ENCODE results near the gene LDLRAD4. TPM values are rescaled to one million over a fixed set of nuclear protein-coding genes. Genes with fewer than 3 reads are reported as not detected.

The LDLRAD4 gene
- total and polyA plus RNA-seq, 5 donors from 2014 or later, result 42.4 to 207 (median 49.8) TPM

DNA sequence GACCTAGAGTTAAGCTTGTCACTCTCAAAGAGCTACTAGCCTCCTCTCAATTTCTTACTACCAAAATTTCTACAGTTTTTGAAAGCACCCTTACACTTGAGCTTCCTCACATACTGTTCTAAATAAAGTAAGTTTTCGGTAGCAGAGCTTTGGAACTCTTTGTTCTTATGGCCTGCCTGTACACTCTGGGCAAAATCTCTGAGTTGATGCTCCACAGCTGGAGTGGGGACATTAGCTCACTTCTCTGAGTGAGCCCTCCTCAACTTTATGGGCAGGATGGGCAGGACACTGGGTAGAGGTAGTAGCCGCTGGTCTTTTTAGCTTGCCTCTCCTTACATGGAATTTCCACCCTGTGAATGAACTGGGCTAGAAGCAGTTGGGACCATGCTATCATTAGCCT lies 380.0 kb downstream of the LDLRAD4 start:
- H3K27me3 ChIP-seq (ENCODE audit: control insufficient read depth, insufficient read depth, low read length), result no peaks in the 10 kb centered on the region
- no peak for ATAC-seq (ENCODE audit: low read depth in 2 of 2)
- no peak overlapping the region for H3K27ac ChIP-seq (ENCODE audit: insufficient read depth, low read length, poor library complexity, severe bottlenecking)
- no peaks in the 10 kb centered on the region for H3K27me3 Mint-ChIP-seq
- H3K36me3 Mint-ChIP-seq, result peaks cover 42% of the 10 kb centered on the region
- H3K4me3 Mint-ChIP-seq, result peak overlapping the region in 1 of 4 donors; percentile 48
- no peak overlapping the region for H3K4me3 ChIP-seq (ENCODE audit: low read depth, low read length)
- DNase-seq, result no peak
- peaks cover 12 to 42% (median 25%) of the 10 kb centered on the region in 4 donors for H3K4me1 Mint-ChIP-seq
- H3K27ac Mint-ChIP-seq, result no peak overlapping the region
- H3K9me3 ChIP-seq (ENCODE audit: control insufficient read depth in 2 of 2, low read length in 2 of 2), result peaks cover 33 to 37% of the 10 kb centered on the region in 2 experiments
- H3K9me3 Mint-ChIP-seq, result peaks cover 2 to 48% (median 19%) of the 10 kb centered on the region in 7 donors
- H3K36me3 ChIP-seq (ENCODE audit: control insufficient read depth, insufficient read depth, low read length), result peaks cover 14% of the 10 kb centered on the region
- no peaks in the 10 kb centered on the region for H3K4me1 ChIP-seq (ENCODE audit: control insufficient read depth, insufficient read depth, low read length, poor library complexity, severe bottlenecking)

DNA sequence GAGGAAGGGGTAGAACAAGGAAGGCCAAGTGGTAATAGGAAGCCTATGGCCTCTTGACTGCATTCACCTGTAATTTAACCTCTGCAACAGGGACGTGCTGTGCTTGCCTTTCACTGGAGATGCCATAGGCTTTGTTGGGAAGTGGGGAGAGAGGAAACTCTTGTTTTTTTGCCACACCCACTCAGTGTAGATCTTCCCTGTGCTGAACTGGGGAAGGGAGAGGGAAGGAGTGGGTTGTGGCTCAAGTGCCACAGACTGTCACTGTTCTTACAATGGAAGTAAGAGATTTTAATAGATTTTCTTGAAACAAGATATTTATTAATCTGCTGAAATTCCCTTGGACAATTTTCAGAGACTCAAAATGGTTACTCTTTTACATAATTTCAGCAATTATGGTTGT lies 380.5 kb downstream of the LDLRAD4 start:
- Mint-ChIP-seq H3K27ac (no peak overlapping the region), H3K4me1 (peaks cover 11 to 39% (median 21%) of the 10 kb centered on the region in 4 donors), H3K9me3 (peaks cover 2 to 45% (median 18%) of the 10 kb centered on the region in 7 donors), H3K36me3 (peaks cover 38% of the 10 kb centered on the region), H3K4me3 (no peak overlapping the region), H3K27me3 (no peaks in the 10 kb centered on the region)
- Histone ChIP-seq H3K4me1 (ENCODE audit: control insufficient read depth, insufficient read depth, low read length, poor library complexity, severe bottlenecking) (no peaks in the 10 kb centered on the region), H3K4me3 (ENCODE audit: low read depth, low read length) (no peak overlapping the region), H3K9me3 (ENCODE audit: control insufficient read depth in 2 of 2, low read length in 2 of 2) (peaks cover 33 to 37% of the 10 kb centered on the region in 2 experiments), H3K27me3 (ENCODE audit: control insufficient read depth, insufficient read depth, low read length) (no peaks in the 10 kb centered on the region), H3K36me3 (ENCODE audit: control insufficient read depth, insufficient read depth, low read length) (peaks cover 12% of the 10 kb centered on the region), H3K27ac (ENCODE audit: insufficient read depth, low read length, poor library complexity, severe bottlenecking) (no peak overlapping the region)
- ATAC-seq (ENCODE audit: low read depth in 2 of 2) (no peak), DNase-seq (no peak)

DNA sequence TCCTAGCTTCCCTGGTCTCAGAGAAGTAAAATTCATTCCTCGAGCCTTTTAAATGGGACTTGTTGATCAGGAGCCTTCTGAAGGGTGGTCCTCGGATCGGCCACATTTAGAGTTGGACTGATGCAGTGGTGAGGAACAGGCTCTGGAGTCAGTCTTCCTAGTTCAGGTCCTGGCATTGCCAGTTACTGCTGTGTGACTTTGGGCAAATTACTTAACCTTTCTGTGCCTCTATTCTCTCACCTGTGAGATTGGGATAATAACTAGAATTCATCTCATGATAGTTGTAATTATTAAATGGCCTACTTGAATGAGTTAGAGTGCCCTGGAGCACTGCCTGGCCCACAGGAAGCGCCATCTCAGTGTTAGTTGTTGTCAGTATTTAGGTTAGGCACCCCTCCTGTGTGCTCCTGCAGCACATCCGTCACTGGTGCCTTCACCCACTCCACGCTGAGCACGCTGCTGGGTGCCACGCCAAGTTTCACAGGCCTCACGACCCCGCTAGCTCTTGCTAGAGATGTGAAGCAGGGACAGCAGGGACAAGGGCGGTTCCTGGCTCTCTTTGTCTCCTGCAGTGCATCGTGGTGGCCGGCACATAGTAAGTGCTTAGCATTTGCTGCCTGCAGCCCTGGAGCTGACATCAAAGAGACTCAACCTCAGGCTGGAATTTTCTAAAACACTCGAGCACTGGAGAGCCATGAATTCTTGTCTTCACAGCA lies 384.9 kb downstream of the LDLRAD4 start:
- peaks cover 4% of the 10 kb centered on the region for H3K36me3 ChIP-seq (ENCODE audit: control insufficient read depth, insufficient read depth, low read length)
- no peak overlapping the region for H3K4me3 ChIP-seq (ENCODE audit: low read depth, low read length)
- peaks cover 8% of the 10 kb centered on the region for H3K4me1 ChIP-seq (ENCODE audit: control insufficient read depth, insufficient read depth, low read length, poor library complexity, severe bottlenecking)
- Mint-ChIP-seq H3K4me3 (no peak overlapping the region), H3K27ac (peak overlapping the region in 1 of 3 donors; percentile 14), H3K4me1 (peaks cover 16 to 34% (median 28%) of the 10 kb centered on the region in 4 donors), H3K9me3 (peaks cover 0 to 7% (median 0%) of the 10 kb centered on the region in 7 donors), H3K36me3 (peaks cover 5% of the 10 kb centered on the region), H3K27me3 (no peaks in the 10 kb centered on the region)
- H3K9me3 ChIP-seq (ENCODE audit: control insufficient read depth in 2 of 2, low read length in 2 of 2), result peaks cover 0 to 4% of the 10 kb centered on the region in 2 experiments
- no peaks in the 10 kb centered on the region for H3K27me3 ChIP-seq (ENCODE audit: control insufficient read depth, insufficient read depth, low read length)
- H3K27ac ChIP-seq (ENCODE audit: insufficient read depth, low read length, poor library complexity, severe bottlenecking), result no peak overlapping the region
- no peak for ATAC-seq (ENCODE audit: low read depth in 2 of 2)
- no peak for DNase-seq

DNA sequence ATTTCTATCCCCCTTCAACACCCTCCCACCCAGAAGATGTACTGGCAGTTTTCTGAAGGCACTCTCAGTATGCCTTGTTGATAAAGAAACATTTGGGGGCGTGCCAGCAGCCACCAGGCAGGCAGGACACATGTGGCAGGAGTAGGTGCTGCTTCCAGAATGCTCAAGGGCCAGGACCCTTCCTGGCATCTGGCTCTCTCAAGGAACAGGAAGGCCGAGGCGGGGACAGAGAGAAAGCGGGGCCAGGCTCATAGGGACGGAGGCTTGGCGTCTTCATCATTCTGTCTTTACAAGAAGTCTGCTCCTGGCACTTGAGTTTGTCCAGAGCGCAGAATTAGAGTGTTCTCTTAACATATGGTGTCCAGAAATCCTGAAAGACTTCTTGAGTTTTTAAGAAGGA lies 386.2 kb downstream of the LDLRAD4 start:
- H3K9me3 ChIP-seq (ENCODE audit: control insufficient read depth in 2 of 2, low read length in 2 of 2), result no peaks in the 10 kb centered on the region
- Mint-ChIP-seq H3K4me1 (peaks cover 24 to 43% (median 36%) of the 10 kb centered on the region in 4 donors), H3K36me3 (peaks cover 5% of the 10 kb centered on the region), H3K9me3 (peaks cover 0 to 3% (median 0%) of the 10 kb centered on the region in 7 donors), H3K27me3 (no peaks in the 10 kb centered on the region), H3K27ac (peak overlapping the region in 1 of 3 donors; percentile 65), H3K4me3 (no peak overlapping the region)
- no peak for ATAC-seq (ENCODE audit: low read depth in 2 of 2)
- no peaks in the 10 kb centered on the region for H3K27me3 ChIP-seq (ENCODE audit: control insufficient read depth, insufficient read depth, low read length)
- no peak overlapping the region for H3K27ac ChIP-seq (ENCODE audit: insufficient read depth, low read length, poor library complexity, severe bottlenecking)
- H3K36me3 ChIP-seq (ENCODE audit: control insufficient read depth, insufficient read depth, low read length), result no peaks in the 10 kb centered on the region
- H3K4me1 ChIP-seq (ENCODE audit: control insufficient read depth, insufficient read depth, low read length, poor library complexity, severe bottlenecking), result peaks cover 22% of the 10 kb centered on the region
- no peak for DNase-seq
- no peak overlapping the region for H3K4me3 ChIP-seq (ENCODE audit: low read depth, low read length)

DNA sequence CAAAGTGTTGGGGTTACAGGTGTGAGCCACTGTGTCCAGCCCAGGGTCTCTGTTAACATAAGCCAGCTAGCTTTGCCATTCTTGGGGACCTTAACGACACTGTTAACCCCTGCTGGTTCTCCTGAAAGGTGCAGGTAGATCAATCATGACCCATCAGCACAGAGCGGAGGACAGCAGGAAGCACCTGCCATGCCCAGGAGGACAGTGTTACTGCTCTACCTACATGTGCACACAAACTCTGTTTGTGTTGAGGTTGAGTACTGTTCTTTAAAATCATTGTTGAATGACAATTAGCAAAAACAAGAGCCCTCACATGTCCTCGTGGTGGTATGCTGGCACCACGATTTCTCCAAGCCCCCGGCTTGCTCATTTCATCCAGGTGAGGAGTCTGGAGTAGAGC lies 386.9 kb downstream of the LDLRAD4 start:
- no peak for DNase-seq
- no peaks in the 10 kb centered on the region for H3K9me3 ChIP-seq (ENCODE audit: control insufficient read depth in 2 of 2, low read length in 2 of 2)
- ATAC-seq (ENCODE audit: low read depth in 2 of 2), result no peak
- no peak overlapping the region for H3K27ac ChIP-seq (ENCODE audit: insufficient read depth, low read length, poor library complexity, severe bottlenecking)
- no peak overlapping the region for H3K4me3 ChIP-seq (ENCODE audit: low read depth, low read length)
- no peak overlapping the region for H3K4me3 Mint-ChIP-seq
- H3K27me3 Mint-ChIP-seq, result no peaks in the 10 kb centered on the region
- peaks cover 27% of the 10 kb centered on the region for H3K4me1 ChIP-seq (ENCODE audit: control insufficient read depth, insufficient read depth, low read length, poor library complexity, severe bottlenecking)
- H3K4me1 Mint-ChIP-seq, result peaks cover 24 to 44% (median 36%) of the 10 kb centered on the region in 4 donors
- H3K27ac Mint-ChIP-seq, result peak overlapping the region in 1 of 3 donors; percentile 26
- peaks cover 0 to 3% (median 0%) of the 10 kb centered on the region in 7 donors for H3K9me3 Mint-ChIP-seq
- no peaks in the 10 kb centered on the region for H3K27me3 ChIP-seq (ENCODE audit: control insufficient read depth, insufficient read depth, low read length)
- H3K36me3 Mint-ChIP-seq, result peaks cover 5% of the 10 kb centered on the region
- no peaks in the 10 kb centered on the region for H3K36me3 ChIP-seq (ENCODE audit: control insufficient read depth, insufficient read depth, low read length)

DNA sequence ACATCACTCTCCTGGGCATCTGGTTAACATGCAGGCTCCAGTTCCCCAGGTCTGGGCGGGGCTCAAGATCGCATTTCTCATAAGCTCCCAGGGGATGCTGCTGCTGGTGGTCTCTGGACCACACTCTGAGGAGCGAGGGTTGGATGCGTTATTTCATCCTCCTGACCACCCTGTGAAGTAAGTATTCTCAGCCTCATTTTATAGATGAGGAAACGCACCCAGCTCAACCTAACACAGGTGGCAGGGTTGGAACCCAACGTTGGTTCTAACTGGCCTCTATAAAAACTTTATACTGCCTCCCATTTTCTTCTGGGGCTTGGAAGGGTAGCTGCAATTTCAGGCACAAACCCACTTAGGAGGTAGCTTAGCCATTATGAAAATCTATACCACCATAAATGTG lies 387.3 kb downstream of the LDLRAD4 start:
- ATAC-seq (ENCODE audit: low read depth in 2 of 2) (no peak), DNase-seq (no peak)
- Histone ChIP-seq H3K27ac (ENCODE audit: insufficient read depth, low read length, poor library complexity, severe bottlenecking) (no peak overlapping the region), H3K36me3 (ENCODE audit: control insufficient read depth, insufficient read depth, low read length) (no peaks in the 10 kb centered on the region), H3K4me1 (ENCODE audit: control insufficient read depth, insufficient read depth, low read length, poor library complexity, severe bottlenecking) (peaks cover 28% of the 10 kb centered on the region), H3K27me3 (ENCODE audit: control insufficient read depth, insufficient read depth, low read length) (no peaks in the 10 kb centered on the region), H3K9me3 (ENCODE audit: control insufficient read depth in 2 of 2, low read length in 2 of 2) (no peaks in the 10 kb centered on the region), H3K4me3 (ENCODE audit: low read depth, low read length) (no peak overlapping the region)
- peaks cover 23 to 47% (median 37%) of the 10 kb centered on the region in 4 donors for H3K4me1 Mint-ChIP-seq
- H3K27me3 Mint-ChIP-seq, result no peaks in the 10 kb centered on the region
- H3K36me3 Mint-ChIP-seq, result peaks cover 5% of the 10 kb centered on the region
- peaks cover 0 to 3% (median 0%) of the 10 kb centered on the region in 7 donors for H3K9me3 Mint-ChIP-seq
- no peak overlapping the region for H3K4me3 Mint-ChIP-seq
- H3K27ac Mint-ChIP-seq, result peak overlapping the region in 1 of 3 donors; percentile 32

DNA sequence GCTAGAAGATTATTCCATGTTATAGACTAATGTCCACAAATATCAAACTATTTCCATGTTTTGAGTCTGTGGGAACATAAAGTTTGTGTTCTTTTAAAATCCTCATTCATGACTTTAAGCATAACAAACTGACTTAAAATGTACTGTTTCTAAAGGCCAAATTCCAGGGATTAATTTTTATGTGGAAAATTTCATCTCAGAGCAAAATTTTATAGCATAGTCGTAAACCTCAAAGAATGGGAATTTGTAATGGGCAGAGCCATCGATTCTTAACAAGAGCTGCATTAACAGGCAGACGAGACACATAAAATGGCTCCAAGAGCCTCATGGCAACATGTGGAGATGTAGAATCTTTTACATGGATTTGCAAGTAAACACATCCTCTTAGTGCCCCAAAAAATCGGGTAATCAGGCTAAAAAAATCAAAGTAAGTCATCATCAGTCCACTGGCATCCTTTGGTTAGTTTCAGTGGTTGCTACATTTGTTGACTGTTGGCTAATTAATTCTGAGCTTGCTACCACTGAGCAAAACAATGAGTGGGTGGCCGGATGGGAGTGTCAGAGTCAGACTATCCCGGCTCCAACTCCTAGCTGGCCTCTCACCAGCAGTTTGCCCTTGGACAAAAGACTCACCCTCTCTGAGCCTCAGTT lies 388.2 kb downstream of the LDLRAD4 start:
- H3K4me3 ChIP-seq (ENCODE audit: low read depth, low read length), result peak overlapping the region; percentile 4
- H3K27me3 ChIP-seq (ENCODE audit: control insufficient read depth, insufficient read depth, low read length), result no peaks in the 10 kb centered on the region
- Mint-ChIP-seq H3K4me3 (peak overlapping the region in 1 of 4 donors; percentile 27), H3K9me3 (peaks cover 0 to 3% (median 0%) of the 10 kb centered on the region in 7 donors), H3K27me3 (no peaks in the 10 kb centered on the region), H3K4me1 (peaks cover 26 to 53% (median 41%) of the 10 kb centered on the region in 4 donors), H3K36me3 (peaks cover 4% of the 10 kb centered on the region), H3K27ac (peak overlapping the region in 2 of 3 donors; percentile 32 to 86)
- no peaks in the 10 kb centered on the region for H3K36me3 ChIP-seq (ENCODE audit: control insufficient read depth, insufficient read depth, low read length)
- no peaks in the 10 kb centered on the region for H3K9me3 ChIP-seq (ENCODE audit: control insufficient read depth in 2 of 2, low read length in 2 of 2)
- ATAC-seq (ENCODE audit: low read depth in 2 of 2) (no peak), DNase-seq (peak in 1 of 3 donors; percentile 58)
- peaks cover 36% of the 10 kb centered on the region for H3K4me1 ChIP-seq (ENCODE audit: control insufficient read depth, insufficient read depth, low read length, poor library complexity, severe bottlenecking)
- no peak overlapping the region for H3K27ac ChIP-seq (ENCODE audit: insufficient read depth, low read length, poor library complexity, severe bottlenecking)
